Measurements from ENCODE around the gene WASF3.

WASF3 gene

GRCh38 chr13:26557393-26558073 lies at the start of gene WASF3:
Gene WASF3, plus strand, starts transcription at chr13:26557683. Its CDS starts 84,588 bp downstream, at chr13:26642271.
- DNase-seq: peak; percentile 14 to 28

- DNase-seq: no peak
Observed at GRCh38 chr13:26508885-26509284, 48.6 kb upstream of the WASF3 start.

GRCh38 chr13:26509491-26509890 lies 48.0 kb upstream of the WASF3 start:
- DNase-seq: no peak

- DNase-seq: no peak
Observed at GRCh38 chr13:26513931-26514330, 43.6 kb upstream of the WASF3 start.

GRCh38 chr13:26515721-26516120 lies 41.8 kb upstream of the WASF3 start:
- DNase-seq: no peak

GRCh38 chr13:26517936-26518335 lies 39.5 kb upstream of the WASF3 start:
- no peak for DNase-seq

GRCh38 chr13:26518451-26518959 lies 39.0 kb upstream of the WASF3 start:
- no peak for DNase-seq

GRCh38 chr13:26522571-26522970 lies 34.9 kb upstream of the WASF3 start:
- DNase-seq: no peak

GRCh38 chr13:26523007-26523406 lies 34.5 kb upstream of the WASF3 start:
- DNase-seq: no peak

GRCh38 chr13:26525528-26525927 lies 32.0 kb upstream of the WASF3 start:
- no peak for DNase-seq

GRCh38 chr13:26526702-26527216 lies 30.7 kb upstream of the WASF3 start:
- DNase-seq: no peak

GRCh38 chr13:26528527-26528926 lies 29.0 kb upstream of the WASF3 start:
- DNase-seq: no peak

GRCh38 chr13:26529441-26529840 lies 28.0 kb upstream of the WASF3 start:
- no peak for DNase-seq

- DNase-seq: no peak
Observed at GRCh38 chr13:26531742-26532141, 25.7 kb upstream of the WASF3 start.

- DNase-seq: no peak
Observed at GRCh38 chr13:26534036-26534726, 23.3 kb upstream of the WASF3 start.

- no peak for DNase-seq
Observed at GRCh38 chr13:26538363-26539317, 18.8 kb upstream of the WASF3 start.

- DNase-seq: no peak
Observed at GRCh38 chr13:26539738-26540292, 17.7 kb upstream of the WASF3 start.

- no peak for DNase-seq
Observed at GRCh38 chr13:26540334-26540733, 17.1 kb upstream of the WASF3 start.

GRCh38 chr13:26541041-26541440 lies 16.4 kb upstream of the WASF3 start:
- DNase-seq: no peak

GRCh38 chr13:26541678-26542568 lies 15.6 kb upstream of the WASF3 start:
- DNase-seq: no peak

GRCh38 chr13:26544707-26545106 lies 12.8 kb upstream of the WASF3 start:
- DNase-seq: no peak

All from CD4-positive, alpha-beta T cell treated with Interleukin-4 for 1 hour (primary cell).